Activated CD4-positive, CD25-positive, alpha-beta regulatory T cell treated with anti-CD3 and anti-CD28 coated beads, Interleukin-2, amount 50 U/mL, for 16 hours (primary cell): ENCODE data around the gene NETO2.

ENCODE experiments used
- DNase-seq: peaks from one replicate; pipeline ENCODE4 v3.0.0-alpha.2; 2020; ENCODE audit warnings: low read depth, low spot score

The NETO2 gene

GRCh38 chr16:47046726-47047523 lies 96.8 kb downstream of the NETO2 start:
- DNase-seq, result no peak

DNA sequence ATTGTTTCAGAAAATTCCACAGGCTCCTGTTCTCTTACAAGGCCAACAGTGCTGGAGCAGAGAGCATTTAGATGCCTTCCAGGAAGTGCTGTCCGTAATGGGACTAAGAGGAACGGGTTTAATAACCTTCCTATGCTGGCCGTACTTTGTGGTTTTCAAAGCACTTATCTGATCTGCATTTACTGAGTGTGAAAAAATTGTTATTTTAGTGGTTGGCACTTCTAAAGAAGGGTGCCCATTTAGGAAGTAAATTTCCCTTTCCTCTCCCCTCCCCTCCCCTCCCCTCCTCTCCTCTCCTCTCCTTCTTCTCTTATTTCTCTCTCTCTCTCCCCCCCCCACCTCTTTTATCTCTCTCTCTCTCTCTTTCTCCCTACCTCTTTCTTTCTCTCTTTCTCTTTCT lies 98.3 kb downstream of the NETO2 start:
- no peak for DNase-seq

- DNase-seq, result no peak
These were observed 98.7 kb downstream of the NETO2 start for GRCh38 chr16:47045023-47045422.

DNA sequence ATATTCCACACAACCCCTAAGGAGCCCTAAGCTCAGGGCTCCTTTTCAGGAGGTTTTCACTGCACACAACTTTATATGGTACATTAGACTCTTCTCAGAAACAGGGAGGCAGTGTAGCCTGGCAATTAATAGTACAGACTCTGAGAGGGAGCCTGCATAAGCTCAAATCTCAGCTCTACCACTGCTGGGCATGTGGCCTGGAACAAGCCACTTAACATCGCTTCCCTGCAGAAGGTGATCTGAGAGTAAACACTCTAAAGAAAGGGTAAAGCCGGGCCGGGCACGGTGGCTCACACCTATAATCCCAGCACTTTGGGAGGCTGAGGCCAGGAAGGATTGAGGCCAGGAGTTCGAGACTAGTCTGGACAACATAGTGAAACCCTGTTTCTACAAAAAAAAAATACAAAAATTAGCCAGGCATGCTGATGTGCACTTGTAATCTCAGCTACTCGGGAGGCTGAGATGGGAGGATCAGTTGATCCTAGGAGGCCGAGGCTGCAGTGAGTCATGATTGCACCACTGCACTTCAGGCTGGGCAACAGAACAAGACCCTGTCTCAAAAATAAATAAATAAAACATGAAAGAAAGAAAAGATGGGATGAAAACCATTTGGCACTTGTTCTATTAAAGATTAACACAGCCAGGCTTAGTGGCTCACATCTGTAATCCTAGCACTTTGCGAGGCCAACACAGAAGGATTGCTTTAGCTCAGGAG lies 99.6 kb downstream of the NETO2 start:
- no peak for DNase-seq

DNA sequence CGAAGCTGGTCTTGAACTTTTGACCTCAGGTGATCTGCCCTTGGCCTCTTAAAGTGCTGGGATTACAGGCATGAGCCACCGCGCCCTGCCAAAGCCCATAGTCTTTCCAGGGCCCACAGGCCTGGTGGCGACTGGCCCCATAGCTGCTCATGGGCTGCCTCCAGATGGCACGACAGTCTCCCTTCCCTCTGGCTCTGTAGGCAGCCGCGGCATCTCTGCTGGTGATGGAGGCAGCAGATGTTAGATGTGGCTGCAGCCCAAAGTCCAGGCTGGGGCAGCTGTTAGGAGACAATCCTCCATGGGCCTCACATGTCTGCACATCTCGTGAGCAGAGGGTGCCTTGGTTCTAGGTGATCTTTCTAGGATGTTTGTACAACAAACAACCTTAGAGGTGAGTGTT lies 100.5 kb downstream of the NETO2 start:
- no peak for DNase-seq

- peak; percentile 82 for DNase-seq
These were observed 105.8 kb downstream of the NETO2 start for GRCh38 chr16:47037746-47038458.

- no peak for DNase-seq
These were observed 106.4 kb downstream of the NETO2 start for GRCh38 chr16:47037396-47037745.

- DNase-seq, result no peak
These were observed 107.5 kb downstream of the NETO2 start for GRCh38 chr16:47036201-47036600.

GRCh38 chr16:47035436-47035835 lies 108.3 kb downstream of the NETO2 start:
- no peak for DNase-seq

DNA sequence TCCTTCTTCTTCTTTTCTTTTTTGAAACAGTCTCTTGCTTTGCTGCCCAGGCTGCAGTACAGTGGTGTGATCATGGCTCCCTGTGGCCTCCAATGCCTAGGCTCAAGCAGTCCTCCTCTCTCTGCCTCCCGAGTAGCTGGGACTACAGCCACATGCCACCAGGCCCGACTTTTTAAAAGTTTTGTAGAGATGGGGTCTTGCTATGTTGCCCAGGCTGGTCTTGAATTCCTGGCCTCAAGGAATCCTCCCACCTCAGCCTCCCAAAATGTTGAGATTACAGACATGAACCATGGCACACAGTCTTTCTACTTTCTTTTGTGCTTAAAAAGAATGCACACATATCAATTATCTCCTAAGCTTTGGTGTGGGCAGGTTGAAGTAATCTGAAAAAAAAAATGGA lies 109.3 kb downstream of the NETO2 start:
- DNase-seq, result no peak

- no peak for DNase-seq
These were observed 110.6 kb downstream of the NETO2 start for GRCh38 chr16:47033176-47033575.

GRCh38 chr16:47029724-47030123 lies 114.0 kb downstream of the NETO2 start:
- DNase-seq, result no peak

DNA sequence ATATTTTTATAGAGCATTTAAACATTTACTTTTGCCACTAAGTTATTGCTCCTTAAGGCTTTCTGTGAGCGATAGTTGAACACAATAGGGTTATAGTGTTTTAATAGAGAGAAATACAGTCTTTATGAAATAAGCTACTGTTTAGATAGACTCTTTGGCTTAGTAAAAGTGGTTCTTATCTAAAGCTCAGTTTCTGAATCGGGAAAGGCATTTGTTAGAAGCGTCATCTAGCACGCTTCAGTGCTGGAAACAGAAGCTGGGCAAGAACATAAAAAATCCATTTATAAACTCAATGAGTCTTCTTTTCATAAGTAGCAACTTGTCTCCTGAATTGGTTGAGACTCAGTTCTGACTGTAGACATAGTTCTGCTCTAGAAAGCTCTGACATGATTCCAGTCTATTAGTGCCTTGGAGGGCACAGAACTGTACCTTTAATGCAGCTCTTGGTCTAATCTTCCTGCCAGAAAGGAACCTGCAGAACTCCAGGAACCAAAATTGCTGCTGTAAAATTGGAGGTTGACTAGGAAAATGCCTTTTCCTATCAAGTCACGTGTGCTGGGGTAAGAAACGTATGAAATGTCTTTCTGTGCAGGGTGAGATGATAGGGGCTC lies 114.9 kb downstream of the NETO2 start:
- DNase-seq, result no peak
